Measurements from ENCODE around the gene IGF2.

The IGF2 gene

DNA sequence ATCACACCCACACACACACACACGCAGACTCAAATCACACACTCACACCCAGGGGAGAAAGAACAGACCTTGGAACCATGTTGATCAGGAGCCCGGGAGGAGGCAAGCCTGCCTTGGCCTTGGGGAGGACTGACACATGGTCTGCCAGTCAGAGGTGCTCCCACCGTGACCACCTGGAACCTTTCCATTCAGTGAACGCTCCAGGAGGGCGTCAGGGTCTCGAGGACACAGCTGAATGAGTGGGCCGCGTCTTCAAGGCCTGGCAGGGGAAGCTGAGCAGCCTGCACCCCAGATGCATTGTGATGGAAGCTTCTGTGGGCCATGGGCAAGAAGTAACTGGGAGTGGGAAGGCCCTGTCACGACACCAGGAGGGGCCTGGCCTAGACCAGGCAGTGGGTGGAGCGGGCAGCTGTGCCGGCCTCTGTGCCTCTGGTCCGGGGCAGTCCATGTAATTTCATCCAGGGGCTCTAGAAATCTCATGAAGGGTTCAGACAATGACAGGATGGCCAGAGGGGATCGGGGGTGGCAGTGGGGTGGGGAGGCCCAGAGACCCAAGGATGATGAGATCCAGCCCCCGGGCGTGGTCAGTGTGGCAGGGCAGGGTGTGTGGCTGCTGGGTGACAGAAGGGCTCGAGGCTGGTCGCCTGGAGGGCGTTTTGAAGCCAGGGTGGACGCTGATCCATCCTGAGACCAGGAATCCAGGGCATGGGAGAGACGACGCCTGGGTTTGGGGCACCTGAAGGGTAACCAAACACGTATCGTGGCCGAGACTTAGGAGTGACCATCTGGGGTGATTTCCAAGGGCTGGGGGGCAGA is 53.7 kb downstream of the IGF2 start:
- H3K9me3 ChIP-seq (ENCODE audit: low read length): no peaks in the 10 kb centered on the region
- no peak for TF ChIP-seq EZH2 (IDR thresholded peaks at IDR 0.05; ENCODE audit: borderline replicate concordance, low read length)
- TF ChIP-seq, protein P1, sequence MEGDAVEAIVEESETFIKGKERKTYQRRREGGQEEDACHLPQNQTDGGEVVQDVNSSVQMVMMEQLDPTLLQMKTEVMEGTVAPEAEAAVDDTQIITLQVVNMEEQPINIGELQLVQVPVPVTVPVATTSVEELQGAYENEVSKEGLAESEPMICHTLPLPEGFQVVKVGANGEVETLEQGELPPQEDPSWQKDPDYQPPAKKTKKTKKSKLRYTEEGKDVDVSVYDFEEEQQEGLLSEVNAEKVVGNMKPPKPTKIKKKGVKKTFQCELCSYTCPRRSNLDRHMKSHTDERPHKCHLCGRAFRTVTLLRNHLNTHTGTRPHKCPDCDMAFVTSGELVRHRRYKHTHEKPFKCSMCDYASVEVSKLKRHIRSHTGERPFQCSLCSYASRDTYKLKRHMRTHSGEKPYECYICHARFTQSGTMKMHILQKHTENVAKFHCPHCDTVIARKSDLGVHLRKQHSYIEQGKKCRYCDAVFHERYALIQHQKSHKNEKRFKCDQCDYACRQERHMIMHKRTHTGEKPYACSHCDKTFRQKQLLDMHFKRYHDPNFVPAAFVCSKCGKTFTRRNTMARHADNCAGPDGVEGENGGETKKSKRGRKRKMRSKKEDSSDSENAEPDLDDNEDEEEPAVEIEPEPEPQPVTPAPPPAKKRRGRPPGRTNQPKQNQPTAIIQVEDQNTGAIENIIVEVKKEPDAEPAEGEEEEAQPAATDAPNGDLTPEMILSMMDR (IDR thresholded peaks at IDR 0.05; ENCODE audit: low read length): no peak
- H3K36me3 ChIP-seq (ENCODE audit: insufficient read depth, low read length): no peaks in the 10 kb centered on the region
- H3K9me2 ChIP-seq (ENCODE audit: low read depth, low read length): no peaks in the 10 kb centered on the region
- H2AFZ ChIP-seq (ENCODE audit: low read length): no peak overlapping the region
- H3K27me3 ChIP-seq (ENCODE audit: insufficient read depth, low read length): no peaks in the 10 kb centered on the region; the same call in 1 of the 2 replicates
- no peaks in the 10 kb centered on the region for H3F3A ChIP-seq (ENCODE audit: insufficient read depth, low read length)
- H3K4me2 ChIP-seq (ENCODE audit: low read length): no peak overlapping the region
- H3K4me1 ChIP-seq (ENCODE audit: insufficient read depth, low read length, severe bottlenecking): no peaks in the 10 kb centered on the region
- no peak overlapping the region for H3K9ac ChIP-seq (ENCODE audit: low read length)
- H3K27ac ChIP-seq (ENCODE audit: low read depth, low read length, poor library complexity, severe bottlenecking): no peak overlapping the region
- no peaks in the 10 kb centered on the region for H3K79me2 ChIP-seq (ENCODE audit: insufficient read depth, low read length)
- H4K20me1 ChIP-seq (ENCODE audit: insufficient read depth, low read length): no peaks in the 10 kb centered on the region
- no peak overlapping the region for H3K4me3 ChIP-seq (ENCODE audit: low read depth, low read length, poor library complexity, severe bottlenecking)

DNA sequence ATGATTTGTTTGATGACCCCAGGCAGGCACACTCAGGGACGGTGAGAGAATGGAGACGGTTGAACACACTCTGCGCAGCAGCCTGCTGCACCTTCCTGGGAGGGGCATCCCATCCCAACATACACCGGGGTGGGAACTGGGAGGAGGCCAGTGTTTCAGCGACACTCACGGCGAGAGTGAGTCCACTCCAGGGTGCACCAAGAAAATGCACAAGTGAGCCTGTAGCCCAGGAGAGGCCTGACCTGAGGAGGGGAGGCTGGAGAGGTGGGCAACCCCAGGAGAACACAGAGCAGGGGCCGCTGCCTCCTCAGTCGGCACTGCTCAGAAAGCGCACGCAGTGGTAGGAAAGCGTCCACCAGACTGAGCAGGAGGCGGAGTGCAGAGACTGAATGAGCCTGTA is 54.5 kb downstream of the IGF2 start:
- Histone ChIP-seq H3K4me3 (ENCODE audit: low read depth, low read length, poor library complexity, severe bottlenecking) (no peak overlapping the region), H3K9me2 (ENCODE audit: low read depth, low read length) (no peaks in the 10 kb centered on the region), H3K79me2 (ENCODE audit: insufficient read depth, low read length) (no peaks in the 10 kb centered on the region), H4K20me1 (ENCODE audit: insufficient read depth, low read length) (no peaks in the 10 kb centered on the region), H3K36me3 (ENCODE audit: insufficient read depth, low read length) (no peaks in the 10 kb centered on the region), H3F3A (ENCODE audit: insufficient read depth, low read length) (no peaks in the 10 kb centered on the region), H3K9ac (ENCODE audit: low read length) (no peak overlapping the region), H2AFZ (ENCODE audit: low read length) (no peak overlapping the region), H3K4me1 (ENCODE audit: insufficient read depth, low read length, severe bottlenecking) (no peaks in the 10 kb centered on the region), H3K4me2 (ENCODE audit: low read length) (no peak overlapping the region), H3K27ac (ENCODE audit: low read depth, low read length, poor library complexity, severe bottlenecking) (no peak overlapping the region), H3K9me3 (ENCODE audit: low read length) (no peaks in the 10 kb centered on the region), H3K27me3 (ENCODE audit: insufficient read depth, low read length) (no peaks in the 10 kb centered on the region; the same call in 1 of the 2 replicates)
- no peak for TF ChIP-seq EZH2 (IDR thresholded peaks at IDR 0.05; ENCODE audit: borderline replicate concordance, low read length)
- TF ChIP-seq, protein P1 (IDR thresholded peaks at IDR 0.05; ENCODE audit: low read length): no peak

Measured in OCI-LY1 (cell line).